Stimulated activated CD4-positive, alpha-beta T cell treated with anti-CD3 and anti-CD28 coated beads, Interleukin-15, amount 100 ng/mL, for 1 hour (primary cell): ENCODE results near the gene PCDHB6.
"Not testable (repeated sequence)": the region's sequence is repeated elsewhere in the genome, so short reads cannot be mapped to it uniquely, and the experiment has no call there.

Source experiments
- DNase-seq, 2 donors: peaks; one replicate each; pipeline ENCODE4 v3.0.0-alpha.2; 2020; ENCODE audit warnings: low read depth in 1 of 2, low spot score in 1 of 2

The PCDHB6 gene

DNA sequence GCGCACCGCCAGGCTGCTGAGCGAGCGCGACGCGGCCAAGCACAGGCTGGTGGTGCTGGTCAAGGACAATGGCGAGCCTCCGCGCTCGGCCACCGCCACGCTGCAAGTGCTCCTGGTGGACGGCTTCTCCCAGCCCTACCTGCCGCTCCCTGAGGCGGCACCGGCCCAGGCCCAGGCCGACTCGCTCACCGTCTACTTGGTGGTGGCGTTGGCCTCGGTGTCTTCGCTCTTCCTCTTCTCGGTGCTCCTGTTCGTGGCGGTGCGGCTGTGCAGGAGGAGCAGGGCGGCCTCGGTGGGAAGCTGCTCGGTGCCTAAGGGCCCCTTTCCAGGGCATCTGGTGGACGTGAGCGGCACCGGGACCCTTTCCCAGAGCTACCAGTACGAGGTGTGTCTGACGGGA is 51.8 kb downstream of the PCDHB6 start:
- not testable (repeated sequence) for DNase-seq
